IPS-20b (cell line): ENCODE data around the gene VEGFB.

Experiments
- H3K27ac ChIP-seq: one replicate; pipeline ENCODE4 v1.5.1; 2013; ENCODE audit warnings: low read length
- H3K27me3 ChIP-seq: 2 replicates; pipeline ENCODE4 v1.6.1; 2013; ENCODE audit warnings: mild to moderate bottlenecking, low read length, inconsistent platforms; ENCODE audit not compliant: insufficient read depth
- H3K36me3 ChIP-seq: 2 replicates; pipeline ENCODE4 v1.6.1; 2013; ENCODE audit warnings: low read depth, mild to moderate bottlenecking, inconsistent platforms, low read length, moderate library complexity; ENCODE audit not compliant: insufficient read depth
- H3K4me1 ChIP-seq: 2 replicates; pipeline ENCODE4 v1.6.1; 2013; ENCODE audit warnings: mild to moderate bottlenecking, control low read depth, inconsistent platforms, low read length, moderate library complexity; ENCODE audit not compliant: insufficient read depth
- H3K4me3 ChIP-seq: 2 replicates; pipeline ENCODE4 v1.5.1; 2013; ENCODE audit warnings: mild to moderate bottlenecking, low read length, inconsistent platforms
- H3K9ac ChIP-seq: 2 replicates; pipeline ENCODE4 v1.6.1; 2013; ENCODE audit warnings: low read depth, mild to moderate bottlenecking, inconsistent platforms, low read length, moderate library complexity
- H3K9me3 ChIP-seq: 2 replicates; pipeline ENCODE4 v1.6.1; 2013; ENCODE audit warnings: mild to moderate bottlenecking, low read depth, low read length, inconsistent platforms; ENCODE audit not compliant: insufficient read depth

Gene VEGFB

GRCh38 chr11:64238076-64238475 is 3.7 kb downstream of the VEGFB start:
- H3K9ac ChIP-seq, result no peak overlapping the region
- H3K4me1 ChIP-seq, result peaks cover 7% of the 10 kb centered on the region; the same call in 1 of the 2 replicates
- no peaks in the 10 kb centered on the region for H3K9me3 ChIP-seq
- H3K27ac ChIP-seq, result no peak overlapping the region
- peaks cover 14% of the 10 kb centered on the region for H3K36me3 ChIP-seq
- peaks cover 15% of the 10 kb centered on the region for H3K27me3 ChIP-seq
- no peak overlapping the region for H3K4me3 ChIP-seq

- Histone ChIP-seq H3K9ac (no peak overlapping the region), H3K4me3 (no peak overlapping the region), H3K27me3 (peaks cover 6% of the 10 kb centered on the region; the same call in 1 of the 2 replicates), H3K27ac (no peak overlapping the region), H3K36me3 (peaks cover 23% of the 10 kb centered on the region), H3K4me1 (peaks cover 7% of the 10 kb centered on the region; the same call in 1 of the 2 replicates), H3K9me3 (no peaks in the 10 kb centered on the region)
Measured at GRCh38 chr11:64238999-64239398, 4.6 kb downstream of the VEGFB start.

- Histone ChIP-seq H3K27me3 (peaks cover 5% of the 10 kb centered on the region; the same call in 1 of the 2 replicates), H3K4me1 (peaks cover 7% of the 10 kb centered on the region; the same call in 1 of the 2 replicates), H3K36me3 (peaks cover 30% of the 10 kb centered on the region), H3K4me3 (peak overlapping the region; percentile 83), H3K27ac (no peak overlapping the region), H3K9me3 (no peaks in the 10 kb centered on the region), H3K9ac (peak overlapping the region; percentile 87; the same call in 1 of the 2 replicates)
Measured at GRCh38 chr11:64239662-64240434, 5.5 kb downstream of the VEGFB start.

DNA sequence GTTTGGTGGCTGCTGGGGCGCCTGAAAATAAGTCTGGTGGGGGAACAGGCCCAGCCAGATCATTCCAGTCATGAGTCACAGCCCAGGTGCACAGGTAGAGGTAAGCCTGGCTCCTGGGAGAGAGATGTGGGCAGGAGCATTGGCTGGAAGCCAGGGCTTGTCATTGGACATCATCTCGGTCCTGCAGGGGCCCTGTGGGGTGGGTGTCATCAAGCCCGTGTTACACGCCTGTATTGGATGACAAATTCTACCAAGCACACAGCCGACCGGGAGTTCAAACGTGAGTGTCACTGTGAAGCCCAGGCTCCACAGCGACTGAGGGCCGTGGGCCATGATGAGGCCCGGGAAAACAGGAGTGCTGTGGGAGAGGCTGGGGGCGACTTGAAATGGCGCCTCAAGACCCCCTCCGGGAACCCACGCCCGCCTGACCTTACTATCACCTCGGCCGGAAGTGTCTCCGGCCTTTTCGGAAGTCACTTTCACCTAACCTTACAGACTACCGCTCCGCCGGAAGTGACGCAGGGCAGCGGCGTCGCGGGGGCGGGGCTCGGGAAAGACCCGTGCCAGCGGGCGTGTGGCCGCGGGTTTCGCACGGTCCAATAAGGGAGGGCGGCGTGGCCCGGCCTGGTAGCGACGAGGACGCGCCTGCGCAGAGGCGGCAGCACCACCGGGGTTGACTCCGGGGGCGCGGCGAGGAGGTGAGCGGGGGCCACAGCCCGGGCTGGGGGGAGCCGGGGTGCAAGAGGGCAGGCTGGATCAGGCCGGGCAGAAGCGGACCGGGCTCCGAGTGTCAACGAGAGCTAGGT is 6.3 kb downstream of the VEGFB start, which contains the start of gene FKBP2:
TSS of gene FKBP2 (plus strand) at position 661 of the 806 bp plus-strand sequence. CDS start 1,293 bp downstream, outside the sequence.
- peak within 1 kb of the TSS; percentile 83 for H3K4me3 ChIP-seq
- peak within 1 kb of the TSS; percentile 74 for H3K27ac ChIP-seq
- no peaks in the 10 kb centered on the region for H3K9me3 ChIP-seq
- 0 out of 2 replicates have a peak, but pooled peaks cover 7% of the 10 kb centered on the region for H3K4me1 ChIP-seq
- peak within 1 kb of the TSS; percentile 92 for H3K9ac ChIP-seq
- no peaks in the 10 kb centered on the region for H3K27me3 ChIP-seq
- peaks cover 34% of the 10 kb centered on the region for H3K36me3 ChIP-seq

- H3K9ac ChIP-seq, result peak overlapping the region; percentile 84; the same call in 1 of the 2 replicates
- H3K27me3 ChIP-seq, result no peaks in the 10 kb centered on the region
- peaks cover 34% of the 10 kb centered on the region for H3K36me3 ChIP-seq
- H3K27ac ChIP-seq, result peak overlapping the region; percentile 21
- H3K4me1 ChIP-seq, result 0 out of 2 replicates have a peak, but pooled peaks cover 7% of the 10 kb centered on the region
- no peaks in the 10 kb centered on the region for H3K9me3 ChIP-seq
- peak overlapping the region; percentile 83 for H3K4me3 ChIP-seq
Measured at GRCh38 chr11:64241241-64241490, 6.8 kb downstream of the VEGFB start.

DNA sequence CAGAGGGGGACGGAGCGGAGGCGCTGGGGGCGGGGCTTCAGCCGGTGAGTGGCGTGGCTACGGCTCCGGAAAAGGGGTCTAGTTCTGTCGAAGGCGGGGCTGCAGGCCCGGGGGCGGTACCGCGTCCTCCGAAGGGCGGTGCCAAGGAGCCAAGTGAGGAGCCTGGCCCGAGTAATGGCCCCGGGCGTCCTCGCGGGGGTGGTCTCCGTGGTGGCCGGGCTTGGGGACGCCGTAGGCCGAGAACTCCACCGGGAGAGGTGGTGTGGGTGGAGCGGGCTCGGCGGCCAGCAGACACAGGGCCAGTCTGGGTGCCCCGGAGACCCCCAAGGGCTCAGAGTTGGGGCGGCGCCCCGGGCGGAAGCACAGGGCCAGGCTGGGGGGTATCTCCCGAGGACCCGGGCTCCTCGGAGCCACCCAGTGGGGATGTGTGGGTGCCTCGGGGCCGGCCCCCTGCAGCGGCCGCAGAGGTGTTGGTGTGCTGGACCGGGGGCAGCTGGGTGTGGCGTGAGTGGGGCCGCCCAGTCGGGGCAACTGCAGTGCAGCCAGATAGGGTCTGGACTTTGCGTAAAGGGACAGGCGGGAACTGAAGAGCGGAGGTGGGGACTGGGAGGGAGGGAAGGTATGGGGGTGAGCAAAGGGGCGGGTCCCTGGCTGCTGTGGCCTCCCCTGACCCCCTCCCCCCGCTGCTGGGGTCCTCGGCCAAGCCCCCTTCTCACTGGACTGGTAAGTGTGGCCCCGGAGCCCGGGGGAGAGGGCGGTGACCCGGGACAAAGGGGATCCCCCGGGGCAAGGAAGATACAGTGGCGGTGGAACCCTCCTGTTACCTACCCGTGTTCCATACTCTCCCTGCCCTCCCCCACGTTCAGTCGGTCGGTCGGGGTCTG is 7.3 kb downstream of the VEGFB start:
- Histone ChIP-seq H3K9ac (peak overlapping the region; percentile 92), H3K4me3 (peak overlapping the region; percentile 83), H3K4me1 (0 out of 2 replicates have a peak, but pooled peaks cover 7% of the 10 kb centered on the region), H3K27ac (peak overlapping the region; percentile 74), H3K9me3 (no peaks in the 10 kb centered on the region), H3K27me3 (no peaks in the 10 kb centered on the region), H3K36me3 (peaks cover 34% of the 10 kb centered on the region)

GRCh38 chr11:64243236-64243854 is 9.0 kb downstream of the VEGFB start:
- no peaks in the 10 kb centered on the region for H3K27me3 ChIP-seq
- H3K9ac ChIP-seq, result no peak overlapping the region
- peaks cover 28% of the 10 kb centered on the region for H3K36me3 ChIP-seq
- no peak overlapping the region for H3K27ac ChIP-seq
- no peak overlapping the region for H3K4me3 ChIP-seq
- peaks cover 15% of the 10 kb centered on the region; the same call in 1 of the 2 replicates for H3K4me1 ChIP-seq
- H3K9me3 ChIP-seq, result no peaks in the 10 kb centered on the region

- Histone ChIP-seq H3K27ac (no peak overlapping the region), H3K27me3 (no peaks in the 10 kb centered on the region), H3K36me3 (peaks cover 21% of the 10 kb centered on the region; the same call in 1 of the 2 replicates), H3K9me3 (no peaks in the 10 kb centered on the region), H3K9ac (no peak overlapping the region), H3K4me3 (no peak overlapping the region), H3K4me1 (peaks cover 20% of the 10 kb centered on the region)
Measured at GRCh38 chr11:64244107-64244506, 9.7 kb downstream of the VEGFB start.

GRCh38 chr11:64244966-64245365 is 10.6 kb downstream of the VEGFB start:
- no peak overlapping the region for H3K27ac ChIP-seq
- H3K9me3 ChIP-seq, result no peaks in the 10 kb centered on the region
- H3K27me3 ChIP-seq, result no peaks in the 10 kb centered on the region
- H3K4me1 ChIP-seq, result peaks cover 25% of the 10 kb centered on the region
- peak overlapping the region; percentile 95; the same call in 1 of the 2 replicates for H3K4me3 ChIP-seq
- H3K9ac ChIP-seq, result peak overlapping the region; percentile 95; the same call in 1 of the 2 replicates
- H3K36me3 ChIP-seq, result peaks cover 21% of the 10 kb centered on the region; the same call in 1 of the 2 replicates

GRCh38 chr11:64245401-64245796 is 11.0 kb downstream of the VEGFB start:
- H3K36me3 ChIP-seq, result peaks cover 21% of the 10 kb centered on the region; the same call in 1 of the 2 replicates
- H3K4me1 ChIP-seq, result peaks cover 25% of the 10 kb centered on the region
- peak overlapping the region; percentile 95 for H3K4me3 ChIP-seq
- H3K9me3 ChIP-seq, result no peaks in the 10 kb centered on the region
- H3K27ac ChIP-seq, result peak overlapping the region; percentile 88
- peak overlapping the region; percentile 95; the same call in 1 of the 2 replicates for H3K9ac ChIP-seq
- H3K27me3 ChIP-seq, result no peaks in the 10 kb centered on the region
